Panc1 (cell line): ENCODE data around the gene SRSF5. TPM values are rescaled to one million over a fixed set of nuclear protein-coding genes. Genes with fewer than 3 reads are reported as not detected.
"Not testable (repeated sequence)": the region's sequence is repeated elsewhere in the genome, so short reads cannot be mapped to it uniquely, and the experiment has no call there.

Source experiments
- ATAC-seq: fragments of 200-7000 bp; cut with Tn5 transposase; 2 replicates; pipeline ENCODE4 v1.9.1; 2020; ENCODE audit warnings: mild to moderate bottlenecking, moderate library complexity
- Bru-seq: library from RNA; stranded (reverse); fragments of 400-500 nt; gene quantifications from one replicate; lab custom pipeline; 2021; lab: Mats Ljungman, UMichigan
- BruChase-seq, 2 experiments: library from RNA; stranded (reverse); fragments of 400-500 nt; gene quantifications; one replicate each; lab custom pipeline; 2021; lab: Mats Ljungman, UMichigan
- BruUV-seq: library from RNA; stranded (reverse); fragments of 400-500 nt; replicated peaks from 2 replicates; lab custom pipeline; 2021; lab: Mats Ljungman, UMichigan
- CTCF ChIA-PET: fragments of 300-600 bp; sonication (Branson Sonifier 250); formaldehyde crosslinking; loops from one replicate; lab custom pipeline; 2022; ENCODE audit warnings: antibody characterized with exemption; lab: Charles Lee
- POLR2A ChIA-PET: fragments of 300-600 bp; sonication (Branson Sonifier 250); formaldehyde crosslinking; loops from one replicate; lab custom pipeline; 2022; ENCODE audit warnings: antibody characterized with exemption; lab: Charles Lee
- DNase-seq: peaks from one replicate; pipeline ENCODE4 v3.0.0-alpha.2; 2010; ENCODE audit warnings: low read depth, low spot score
- H3K27ac ChIP-seq: 2 replicates; pipeline ENCODE4 v1.5.1; 2011; ENCODE audit warnings: mild to moderate bottlenecking, low read length, inconsistent platforms
- H3K27me3 ChIP-seq: fragments of 200-500 bp; sonication (Bioruptor generic); 2 replicates; pipeline ENCODE4 v1.6.0; 2014; ENCODE audit warnings: low read length, inconsistent platforms; ENCODE audit not compliant: control insufficient read depth, insufficient read depth
- H3K36me3 ChIP-seq: fragments of 200-500 bp; sonication (Bioruptor generic); 2 replicates; pipeline ENCODE4 v1.5.1; 2014; ENCODE audit warnings: inconsistent platforms, mild to moderate bottlenecking, low read length, moderate library complexity; ENCODE audit not compliant: control insufficient read depth, insufficient read depth
- H3K4me1 ChIP-seq: 2 replicates; pipeline ENCODE4 v1.5.1; 2011; ENCODE audit warnings: inconsistent platforms, mild to moderate bottlenecking, low read length, moderate library complexity; ENCODE audit not compliant: control insufficient read depth, insufficient read depth
- H3K4me3 ChIP-seq, 2 experiments: 2 replicates each; pipeline ENCODE4 v1.5.1; 2011 to 2012; ENCODE audit warnings: low read depth in 2 of 2, low read length in 2 of 2, mild to moderate bottlenecking in 2 of 2, inconsistent platforms in 1 of 2, moderate library complexity in 1 of 2
- H3K9me3 ChIP-seq: fragments of 200-500 bp; sonication (Bioruptor generic); 2 replicates; pipeline ENCODE4 v1.5.1; 2014; ENCODE audit warnings: low read depth, mild to moderate bottlenecking, inconsistent platforms, low read length, moderate library complexity; ENCODE audit not compliant: control insufficient read depth, insufficient read depth
- POLR2AphosphoS5 ChIP-seq: IDR thresholded peaks from 2 replicates; pipeline ENCODE4 v1.6.1; 2012; ENCODE audit warnings: mild to moderate bottlenecking, low read depth, low read length, moderate library complexity
- SIN3A ChIP-seq: IDR thresholded peaks from 2 replicates; pipeline ENCODE4 v1.6.1; 2012; ENCODE audit warnings: low read depth, mild to moderate bottlenecking, low read length, moderate library complexity, borderline replicate concordance; ENCODE audit not compliant: insufficient read depth
- TCF7L2 ChIP-seq: IDR thresholded peaks from 2 replicates; pipeline ENCODE4 v1.6.1; 2011; ENCODE audit warnings: mild to moderate bottlenecking, low read depth, low read length, inconsistent platforms
- in situ Hi-C: cut with HindIII; loops from 2 replicates; pipeline ENCODE4 v1.10.0; 2016; ENCODE audit warnings: low sequenced_read_pairs, low pct_unique_long_range_greater_than_20kb
- intact Hi-C: fragments of 100-400 bp; cut with micrococcal nuclease; formaldehyde crosslinking; loops from one replicate; pipeline ENCODE4 v1.10.0; 2022; ENCODE audit not compliant: unreplicated experiment
- long read RNA-seq: library from polyadenylated mRNA; unstranded; transcript quantifications from one replicate; pipeline ENCODE4 v2.0.0, GENCODE V29; 2021; ENCODE audit not compliant: unreplicated experiment
- polyA plus RNA-seq: library from polyadenylated mRNA; unstranded; fragments of >200 nt; gene quantifications from one replicate; pipeline ENCODE4 v1.2.1, GENCODE V29; 2012; ENCODE audit warnings: missing spikeins; ENCODE audit not compliant: insufficient read length
- total RNA-seq: library from RNA; stranded (reverse); gene quantifications from one replicate; pipeline ENCODE4 v1.2.1, GENCODE V29; 2021; ENCODE audit not compliant: unreplicated experiment
- TF ChIP-seq, protein P1 (sequence below), 2 experiments: IDR thresholded peaks; 2 replicates each; pipeline ENCODE4 v1.6.1; 2011 to 2012; ENCODE audit warnings: low read depth in 2 of 2, control low read depth in 1 of 2, low read length in 1 of 2, mild to moderate bottlenecking in 1 of 2, moderate library complexity in 1 of 2; ENCODE audit not compliant: insufficient read depth in 1 of 2
- TF ChIP-seq, protein P2 (sequence below): fragments of 450-650 bp; IDR thresholded peaks from 2 replicates; pipeline ENCODE4 v1.5.1; 2017; ENCODE audit warnings: mild to moderate bottlenecking

Gene SRSF5
- total RNA-seq (154 TPM), Bru-seq, nascent RNA (percentile 80 among the genes with signal in this experiment), BruChase-seq, experiment 1, labeled RNA remaining after a 2-hour chase (percentile 91 among the genes with signal in this experiment), BruChase-seq, experiment 2, labeled RNA remaining after a 6-hour chase (percentile 78 among the genes with signal in this experiment)
- polyA plus RNA-seq: 164 TPM
- long read RNA-seq, transcript SRSF5-217 (8 exons, 1,500 nt): major isoform, 24 of 92 reads
- long read RNA-seq, transcript SRSF5-201 (8 exons, 1,638 nt): minor isoform, 10 of 92 reads
- long read RNA-seq, partial matches to known transcripts: 4 of 92 reads
- long read RNA-seq, other reads (novel, unspliced or antisense): 45 of 92 reads

GRCh38 chr14:69766984-69767368 is at the start of gene SRSF5:
Gene SRSF5, plus strand, starts transcription at chr14:69767142. Its CDS starts 1,015 bp downstream, at chr14:69768157.
- ChIA-PET CTCF (no interaction called here), POLR2A (no interaction called here)
- TF ChIP-seq, protein P1, sequence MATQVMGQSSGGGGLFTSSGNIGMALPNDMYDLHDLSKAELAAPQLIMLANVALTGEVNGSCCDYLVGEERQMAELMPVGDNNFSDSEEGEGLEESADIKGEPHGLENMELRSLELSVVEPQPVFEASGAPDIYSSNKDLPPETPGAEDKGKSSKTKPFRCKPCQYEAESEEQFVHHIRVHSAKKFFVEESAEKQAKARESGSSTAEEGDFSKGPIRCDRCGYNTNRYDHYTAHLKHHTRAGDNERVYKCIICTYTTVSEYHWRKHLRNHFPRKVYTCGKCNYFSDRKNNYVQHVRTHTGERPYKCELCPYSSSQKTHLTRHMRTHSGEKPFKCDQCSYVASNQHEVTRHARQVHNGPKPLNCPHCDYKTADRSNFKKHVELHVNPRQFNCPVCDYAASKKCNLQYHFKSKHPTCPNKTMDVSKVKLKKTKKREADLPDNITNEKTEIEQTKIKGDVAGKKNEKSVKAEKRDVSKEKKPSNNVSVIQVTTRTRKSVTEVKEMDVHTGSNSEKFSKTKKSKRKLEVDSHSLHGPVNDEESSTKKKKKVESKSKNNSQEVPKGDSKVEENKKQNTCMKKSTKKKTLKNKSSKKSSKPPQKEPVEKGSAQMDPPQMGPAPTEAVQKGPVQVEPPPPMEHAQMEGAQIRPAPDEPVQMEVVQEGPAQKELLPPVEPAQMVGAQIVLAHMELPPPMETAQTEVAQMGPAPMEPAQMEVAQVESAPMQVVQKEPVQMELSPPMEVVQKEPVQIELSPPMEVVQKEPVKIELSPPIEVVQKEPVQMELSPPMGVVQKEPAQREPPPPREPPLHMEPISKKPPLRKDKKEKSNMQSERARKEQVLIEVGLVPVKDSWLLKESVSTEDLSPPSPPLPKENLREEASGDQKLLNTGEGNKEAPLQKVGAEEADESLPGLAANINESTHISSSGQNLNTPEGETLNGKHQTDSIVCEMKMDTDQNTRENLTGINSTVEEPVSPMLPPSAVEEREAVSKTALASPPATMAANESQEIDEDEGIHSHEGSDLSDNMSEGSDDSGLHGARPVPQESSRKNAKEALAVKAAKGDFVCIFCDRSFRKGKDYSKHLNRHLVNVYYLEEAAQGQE (IDR thresholded peaks at IDR 0.05; ENCODE audit: insufficient read depth in 1 of 2, low read depth in 2 of 2, low read length in 1 of 2): no peak
- TF ChIP-seq POLR2AphosphoS5: peak; percentile 98
- intact Hi-C loops (no loop called here), in situ Hi-C loops (no loop called here)
- no peaks in the 10 kb centered on the region for H3K9me3 ChIP-seq
- peak within 1 kb of the TSS; percentile 97 for H3K27ac ChIP-seq
- peaks cover 4% of the 10 kb centered on the region for H3K4me1 ChIP-seq
- peak within 1 kb of the TSS; percentile 92 to 98 for H3K4me3 ChIP-seq
- no TSS peak for BruUV-seq
- H3K36me3 ChIP-seq: peaks cover 44% of the 10 kb centered on the region
- no peaks in the 10 kb centered on the region for H3K27me3 ChIP-seq
- DNase-seq (peak; percentile 72), ATAC-seq (peak; percentile 96)

DNA sequence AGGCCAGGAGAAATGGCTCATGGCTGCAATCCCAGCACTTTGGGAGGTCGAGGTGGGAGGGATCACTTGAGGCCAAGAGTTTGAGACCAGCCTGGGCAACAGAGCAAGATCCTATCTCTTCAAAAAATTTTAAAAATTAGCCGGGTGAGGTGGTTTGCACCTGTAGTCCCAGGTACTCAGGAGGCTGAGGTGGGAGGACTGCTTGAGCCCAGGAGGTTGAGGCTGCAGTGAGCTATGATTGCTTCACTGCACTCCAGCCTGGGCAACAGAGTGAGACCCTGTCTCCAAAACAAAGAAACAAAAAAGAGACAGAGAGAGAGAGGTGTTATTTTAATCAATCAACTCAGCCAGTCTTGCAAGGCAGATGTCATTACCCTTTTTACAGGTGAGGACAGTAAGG is 48.3 kb upstream of the SRSF5 start:
- BruUV-seq, H3K4me1 ChIP-seq, POLR2A ChIA-PET, H3K27me3 ChIP-seq, H3K9me3 ChIP-seq, in situ Hi-C loops, ATAC-seq, intact Hi-C loops, H3K27ac ChIP-seq, H3K36me3 ChIP-seq, H3K4me3 ChIP-seq, DNase-seq: not testable (repeated sequence)
- CTCF ChIA-PET: interaction anchor here (0.6 kb wide), 1 partner anchor 134 kb away, joined by 5 read pairs; no protein-coding TSS in a partner anchor

- TF ChIP-seq, protein P1 (IDR thresholded peaks at IDR 0.05; ENCODE audit: insufficient read depth in 1 of 2, low read depth in 2 of 2, low read length in 1 of 2): no peak
- TF ChIP-seq SIN3A (no peak), POLR2AphosphoS5 (no peak), TCF7L2 (no peak)
- TF ChIP-seq, protein P2, sequence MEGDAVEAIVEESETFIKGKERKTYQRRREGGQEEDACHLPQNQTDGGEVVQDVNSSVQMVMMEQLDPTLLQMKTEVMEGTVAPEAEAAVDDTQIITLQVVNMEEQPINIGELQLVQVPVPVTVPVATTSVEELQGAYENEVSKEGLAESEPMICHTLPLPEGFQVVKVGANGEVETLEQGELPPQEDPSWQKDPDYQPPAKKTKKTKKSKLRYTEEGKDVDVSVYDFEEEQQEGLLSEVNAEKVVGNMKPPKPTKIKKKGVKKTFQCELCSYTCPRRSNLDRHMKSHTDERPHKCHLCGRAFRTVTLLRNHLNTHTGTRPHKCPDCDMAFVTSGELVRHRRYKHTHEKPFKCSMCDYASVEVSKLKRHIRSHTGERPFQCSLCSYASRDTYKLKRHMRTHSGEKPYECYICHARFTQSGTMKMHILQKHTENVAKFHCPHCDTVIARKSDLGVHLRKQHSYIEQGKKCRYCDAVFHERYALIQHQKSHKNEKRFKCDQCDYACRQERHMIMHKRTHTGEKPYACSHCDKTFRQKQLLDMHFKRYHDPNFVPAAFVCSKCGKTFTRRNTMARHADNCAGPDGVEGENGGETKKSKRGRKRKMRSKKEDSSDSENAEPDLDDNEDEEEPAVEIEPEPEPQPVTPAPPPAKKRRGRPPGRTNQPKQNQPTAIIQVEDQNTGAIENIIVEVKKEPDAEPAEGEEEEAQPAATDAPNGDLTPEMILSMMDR: no peak
These were observed 47.4 kb upstream of the SRSF5 start for GRCh38 chr14:69719501-69719951.

More at GRCh38 chr14:69719501-69719951, 47.4 kb upstream of the SRSF5 start:
- intact Hi-C loops (no loop called here), in situ Hi-C loops (no loop called here)
- Histone ChIP-seq H3K4me3 (no peak overlapping the region), H3K9me3 (no peaks in the 10 kb centered on the region), H3K36me3 (no peaks in the 10 kb centered on the region), H3K27me3 (no peaks in the 10 kb centered on the region), H3K4me1 (no peaks in the 10 kb centered on the region), H3K27ac (no peak overlapping the region)
- ATAC-seq (no peak; the same call in 1 of the 2 replicates), DNase-seq (no peak)
- no TSS peak for BruUV-seq
- ChIA-PET POLR2A (no interaction called here), CTCF (interaction anchor here (0.6 kb wide), 1 partner anchor 135 kb away, joined by 5 read pairs; no protein-coding TSS in a partner anchor)
